Adrenal gland (tissue), 5 donors: ENCODE measurements around the gene RYR2.

ENCODE experiments used
- POLR2A ChIP-seq, 2 donors: fragments of 450-650 bp; IDR thresholded peaks; one replicate each; pipeline ENCODE4 v1.6.1; 2017; ENCODE audit warnings: antibody characterized with exemption in 2 of 2, mild to moderate bottlenecking in 2 of 2, moderate library complexity in 1 of 2
- TF ChIP-seq, protein P1 (sequence below), 6 experiments: fragments of 450-650 bp in 4 of 6; fragments of 200-600 bp in 2 of 6; sonication (generic) in 1 of 6; IDR thresholded peaks; 1 replicate in 5 of 6; 2 replicates in 1 of 6; pipeline versions ENCODE4 v1.5.1 to v1.8.0; 2016 to 2021; ENCODE audit warnings: antibody characterized with exemption in 6 of 6, mild to moderate bottlenecking in 2 of 6, moderate library complexity in 1 of 6
- donor health status: DM: no; HTN: no; CAD: no.

GRCh38 chr1:236997361-236997760 lies 44.6 kb upstream of the RYR2 start:
- TF ChIP-seq, protein P1, sequence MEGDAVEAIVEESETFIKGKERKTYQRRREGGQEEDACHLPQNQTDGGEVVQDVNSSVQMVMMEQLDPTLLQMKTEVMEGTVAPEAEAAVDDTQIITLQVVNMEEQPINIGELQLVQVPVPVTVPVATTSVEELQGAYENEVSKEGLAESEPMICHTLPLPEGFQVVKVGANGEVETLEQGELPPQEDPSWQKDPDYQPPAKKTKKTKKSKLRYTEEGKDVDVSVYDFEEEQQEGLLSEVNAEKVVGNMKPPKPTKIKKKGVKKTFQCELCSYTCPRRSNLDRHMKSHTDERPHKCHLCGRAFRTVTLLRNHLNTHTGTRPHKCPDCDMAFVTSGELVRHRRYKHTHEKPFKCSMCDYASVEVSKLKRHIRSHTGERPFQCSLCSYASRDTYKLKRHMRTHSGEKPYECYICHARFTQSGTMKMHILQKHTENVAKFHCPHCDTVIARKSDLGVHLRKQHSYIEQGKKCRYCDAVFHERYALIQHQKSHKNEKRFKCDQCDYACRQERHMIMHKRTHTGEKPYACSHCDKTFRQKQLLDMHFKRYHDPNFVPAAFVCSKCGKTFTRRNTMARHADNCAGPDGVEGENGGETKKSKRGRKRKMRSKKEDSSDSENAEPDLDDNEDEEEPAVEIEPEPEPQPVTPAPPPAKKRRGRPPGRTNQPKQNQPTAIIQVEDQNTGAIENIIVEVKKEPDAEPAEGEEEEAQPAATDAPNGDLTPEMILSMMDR (IDR thresholded peaks at IDR 0.05): no peak
- TF ChIP-seq POLR2A (IDR thresholded peaks at IDR 0.05): no peak
